A549 (cell line): ENCODE measurements around the gene EBF3. TPM values are rescaled to one million over a fixed set of nuclear protein-coding genes. Genes with fewer than 3 reads are reported as not detected.

Experiments used
- ATAC-seq, 2 experiments: fragments of 200-7000 bp in 1 of 2; fragments of >200 bp in 1 of 2; cut with Nextera tagmentation in 1 of 2; cut with Tn5 transposase in 1 of 2; 3 replicates each; pipeline versions ENCODE4 v1.8.0 to v1.9.1; 2018 to 2020; ENCODE audit warnings: mild to moderate bottlenecking in 1 of 2, moderate library complexity in 1 of 2
- CTCF ChIA-PET: fragments of 300-600 bp; sonication (Branson Sonifier 250); formaldehyde crosslinking; extraction: SDS; loops from one replicate; lab custom pipeline; 2021; ENCODE audit warnings: antibody characterized with exemption, inconsistent platforms; lab: Yijun Ruan, JAX
- POLR2A ChIA-PET: fragments of 350-600 bp; formaldehyde crosslinking; extraction: SDS; loops from one replicate; lab custom pipeline; 2021; ENCODE audit warnings: antibody characterized with exemption, inconsistent platforms; lab: Yijun Ruan, JAX
- DNase-seq, 2 experiments: peaks; one replicate each; pipeline versions ENCODE4 v3.0.0 to v3.0.0-alpha.2; 2011 to 2016; ENCODE audit warnings: low read depth in 1 of 2, low spot score in 1 of 2
- FAIRE-seq: peaks from 2 replicates; lab custom pipeline; 2011; peaks lifted over from hg19 to GRCh38; lab: Jason Lieb, UNC
- H3K27ac ChIP-seq, 2 experiments: fragments of >200 bp; sonication (Bioruptor Twin); formaldehyde crosslinking; 3 replicates each; pipeline ENCODE4 v1.5.1; 2016 to 2017
- H3K4me1 ChIP-seq: fragments of >200 bp; sonication (Bioruptor Twin); formaldehyde crosslinking; 3 replicates; pipeline ENCODE4 v1.6.1; 2016
- H3K4me2 ChIP-seq: fragments of >200 bp; sonication (Bioruptor Twin); formaldehyde crosslinking; 3 replicates; pipeline ENCODE4 v1.6.1; 2016
- H3K4me3 ChIP-seq: fragments of >200 bp; sonication (Bioruptor Twin); formaldehyde crosslinking; 3 replicates; pipeline ENCODE4 v1.5.1; 2016
- H3K9me3 ChIP-seq: fragments of >200 bp; sonication (Bioruptor Twin); formaldehyde crosslinking; 3 replicates; pipeline ENCODE4 v1.6.1; 2016
- BHLHE40 ChIP-seq: IDR thresholded peaks from 2 replicates; pipeline ENCODE4 v1.6.1; 2012; ENCODE audit warnings: low read depth, low read length, inconsistent platforms
- CHD2 ChIP-seq: fragments of 150-350 bp; IDR thresholded peaks from 2 replicates; pipeline ENCODE4 v1.6.1; 2014; ENCODE audit warnings: low read length; ENCODE audit not compliant: partially characterized antibody
- EHF ChIP-seq: fragments of 250-450 bp; sonication (Bioruptor Pico); IDR thresholded peaks from 2 replicates; pipeline ENCODE4 v1.5.0; 2020; ENCODE audit warnings: mild to moderate bottlenecking
- EHMT2 ChIP-seq: fragments of 200-600 bp; sonication (generic); IDR thresholded peaks from 2 replicates; pipeline ENCODE4 v1.6.1; 2016; ENCODE audit warnings: antibody characterized with exemption, low read depth, mild to moderate bottlenecking, moderate library complexity
- EP300 ChIP-seq, 2 experiments: fragments of >200 bp; sonication (Bioruptor Twin); formaldehyde crosslinking; IDR thresholded peaks; 2 replicates in 1 of 2; 3 replicates in 1 of 2; pipeline ENCODE4 v1.6.1; 2016 to 2017
- FOSL2 ChIP-seq, 2 experiments: fragments of 450-650 bp in 1 of 2; fragments of >200 bp in 1 of 2; sonication (Bioruptor Twin) in 1 of 2; formaldehyde crosslinking; IDR thresholded peaks; 2 replicates each; pipeline versions ENCODE4 v1.5.0 to v1.6.1; 2016 to 2020; ENCODE audit warnings: mild to moderate bottlenecking in 1 of 2, moderate library complexity in 1 of 2
- HEYL ChIP-seq: fragments of 250-450 bp; sonication (Bioruptor Pico); IDR thresholded peaks from 2 replicates; pipeline ENCODE4 v1.8.0; 2021; ENCODE audit warnings: mild to moderate bottlenecking, moderate library complexity
- HMGXB4 ChIP-seq: fragments of 250-450 bp; sonication (Bioruptor Pico); IDR thresholded peaks from 2 replicates; pipeline ENCODE4 v1.5.0; 2021; ENCODE audit warnings: mild to moderate bottlenecking, moderate library complexity, borderline replicate concordance
- HOXA7 ChIP-seq: fragments of 250-450 bp; sonication (Bioruptor Pico); IDR thresholded peaks from 2 replicates; pipeline ENCODE4 v1.5.0; 2020; ENCODE audit warnings: mild to moderate bottlenecking, moderate library complexity
- HOXB13 ChIP-seq: fragments of 250-450 bp; sonication (Bioruptor Pico); IDR thresholded peaks from 2 replicates; pipeline ENCODE4 v1.5.0; 2020; ENCODE audit warnings: low read depth, mild to moderate bottlenecking, moderate library complexity
- JUNB ChIP-seq: fragments of >200 bp; sonication (Bioruptor Twin); formaldehyde crosslinking; IDR thresholded peaks from 2 replicates; pipeline ENCODE4 v1.6.1; 2016
- MAX ChIP-seq: IDR thresholded peaks from 2 replicates; pipeline ENCODE4 v1.6.1; 2012
- MYC ChIP-seq: IDR thresholded peaks from 2 replicates; pipeline ENCODE4 v1.6.1; 2012; ENCODE audit warnings: mild to moderate bottlenecking, inconsistent platforms, low read length, improper control_type of control experiment, borderline replicate concordance
- NR3C1 ChIP-seq: fragments of >200 bp; sonication (Bioruptor Twin); formaldehyde crosslinking; IDR thresholded peaks from 3 replicates; pipeline ENCODE4 v1.6.1; 2017
- POLR2AphosphoS2 ChIP-seq: conservative IDR thresholded peaks from 2 replicates; pipeline ENCODE4 v1.6.1; 2012; ENCODE audit warnings: low read length, improper control_type of control experiment, inconsistent platforms
- RCOR1 ChIP-seq: fragments of 150-350 bp; IDR thresholded peaks from 2 replicates; pipeline ENCODE4 v1.6.1; 2014; ENCODE audit warnings: antibody characterized with exemption, low read length, low read depth
- REST ChIP-seq: fragments of 200-600 bp; sonication (generic); IDR thresholded peaks from 2 replicates; pipeline ENCODE4 v1.6.1; 2016; ENCODE audit warnings: antibody characterized with exemption, mild to moderate bottlenecking, moderate library complexity
- RNF2 ChIP-seq: fragments of 200-600 bp; sonication (generic); IDR thresholded peaks from 2 replicates; pipeline ENCODE4 v1.6.1; 2016; ENCODE audit warnings: low read depth, mild to moderate bottlenecking, antibody characterized with exemption, moderate library complexity, borderline replicate concordance
- USF2 ChIP-seq: fragments of 450-650 bp; IDR thresholded peaks from 2 replicates; pipeline ENCODE4 v1.6.1; 2014; ENCODE audit warnings: antibody characterized with exemption
- ZSCAN20 ChIP-seq: fragments of 250-450 bp; sonication (Bioruptor Pico); IDR thresholded peaks from 2 replicates; pipeline ENCODE4 v1.8.0; 2022; ENCODE audit warnings: mild to moderate bottlenecking, moderate library complexity
- WGBS: methylation state at CpG from one replicate; pipeline ENCODE4 v1.1.6; 2017; ENCODE audit errors: missing lambda C conversion rate; 5-methylcytosine and 5-hydroxymethylcytosine counted together
- polyA plus RNA-seq, 4 experiments: library from polyadenylated mRNA; depleted of rRNA in 3 of 4; stranded (reverse); fragments of >200 nt; fragmentation: RNase III in 1 of 4; extraction: RNeasy Plus Mini Kit Qiagen cat#74134 plus additional on column Dnase treatment in 1 of 4; gene quantifications; 2 replicates in 3 of 4; 3 replicates in 1 of 4; pipeline ENCODE4 v1.2.3, GENCODE V29; 2011 to 2017

EBF3 gene
- polyA plus RNA-seq, 2 of the 4 experiments (the other 2 are of a cell fraction) = 0.12 TPM; not detected in 1

GRCh38 chr10:129951101-129951969 lies 12.7 kb downstream of the EBF3 start:
- WGBS = 87% methylated on average over 27 of the region's 30 CpGs
- POLR2A ChIA-PET = no interaction called here

GRCh38 chr10:129950676-129951075 lies 13.4 kb downstream of the EBF3 start:
- no peak overlapping the region for H3K27ac ChIP-seq
- ATAC-seq (no peak), FAIRE-seq (no peak), DNase-seq (no peak)
- H3K4me2 ChIP-seq = no peak overlapping the region
- CTCF ChIA-PET = no interaction called here
- POLR2A ChIA-PET = interaction anchor here (0.9 kb wide), 1 partner anchor 160 kb away, joined by 3 read pairs; the partner anchor contains the start of gene C10orf143
- peaks cover 20% of the 10 kb centered on the region; the same call in 2 of the 3 replicates for H3K4me1 ChIP-seq
- 38% methylated on average over 2 of the region's 2 CpGs for WGBS
- no peak for TF ChIP-seq ZSCAN20
- no peak for TF ChIP-seq HMGXB4
- no peak for TF ChIP-seq MYC
- no peak for TF ChIP-seq EP300 (IDR thresholded peaks at IDR 0.05)
- TF ChIP-seq HOXA7 (CRISPR knock-in tag) = no peak
- no peak for TF ChIP-seq USF2
- TF ChIP-seq POLR2AphosphoS2 = no peak
- no peak for TF ChIP-seq NR3C1
- TF ChIP-seq CHD2 = no peak
- TF ChIP-seq RCOR1 = no peak
- TF ChIP-seq REST = no peak
- TF ChIP-seq HEYL (CRISPR knock-in tag) = no peak
- TF ChIP-seq RNF2 = no peak
- no peak for TF ChIP-seq HOXB13 (CRISPR knock-in tag)
- TF ChIP-seq EHF (CRISPR knock-in tag) = no peak
- TF ChIP-seq JUNB = no peak
- no peak for TF ChIP-seq MAX
- H3K4me3 ChIP-seq = no peak overlapping the region
- no peaks in the 10 kb centered on the region for H3K9me3 ChIP-seq

More at GRCh38 chr10:129951101-129951969, 12.7 kb downstream of the EBF3 start:
- no peak for TF ChIP-seq EHMT2
- no peak for TF ChIP-seq FOSL2 (IDR thresholded peaks at IDR 0.05)
- no peak for TF ChIP-seq FOSL2 (CRISPR knock-in tag; IDR thresholded peaks at IDR 0.05)
- no peak for TF ChIP-seq BHLHE40
- ATAC-seq (no peak), DNase-seq (no peak), FAIRE-seq (no peak)
- CTCF ChIA-PET = interaction anchor here (1.0 kb wide), 1 partner anchor 12 kb away, joined by 3 read pairs; no protein-coding TSS in a partner anchor
- H3K4me1 ChIP-seq = peaks cover 26% of the 10 kb centered on the region
- H3K9me3 ChIP-seq = no peaks in the 10 kb centered on the region
- H3K4me3 ChIP-seq = no peak overlapping the region
- H3K27ac ChIP-seq = no peak overlapping the region
- no peak overlapping the region for H3K4me2 ChIP-seq
